ENCODE results near the gene ITPR2. TPM values are rescaled to one million over a fixed set of nuclear protein-coding genes. Genes with fewer than 3 reads are reported as not detected.

Gene ITPR2
- total and polyA plus RNA-seq, 2 of the 8 experiments (the other 6 are each of a cell fraction or from before 2014, with no cell fraction given): 4.1 to 48.3 TPM

DNA sequence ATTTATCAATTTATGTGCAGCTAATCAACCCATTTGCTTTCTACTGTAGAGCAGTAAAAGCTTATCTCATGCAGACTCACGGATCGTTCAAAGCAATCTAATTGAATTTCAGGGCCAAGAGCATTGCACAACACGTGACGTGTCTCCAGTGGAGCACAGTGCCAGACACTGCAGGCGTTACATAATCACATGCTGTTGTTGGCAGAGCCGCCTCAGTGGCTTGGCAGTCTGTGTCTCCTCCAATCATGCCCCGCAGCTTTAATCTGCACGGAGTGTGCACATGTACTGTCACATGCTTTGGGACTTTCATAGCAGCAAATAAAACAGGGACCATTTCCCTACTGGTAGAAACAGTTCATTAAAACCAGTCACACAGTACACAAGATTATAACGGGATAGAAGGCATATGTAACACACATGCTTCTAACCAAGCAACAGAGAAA lies 309.3 kb downstream of the ITPR2 start:
- H3K36me3 ChIP-seq (ENCODE audit: control insufficient read depth in 2 of 4, insufficient read depth in 4 of 4, low read length in 3 of 4): peaks cover 0 to 11% (median 5%) of the 10 kb centered on the region in 4 experiments; a peak in 3 of 8 replicates
- no peak overlapping the region for H4K8ac ChIP-seq (ENCODE audit: extremely low read depth, insufficient read depth, low read length)
- H3K14ac ChIP-seq (ENCODE audit: insufficient read length): no peak overlapping the region
- no peak overlapping the region for H4K91ac ChIP-seq (replicated peaks; ENCODE audit: insufficient read length, low read length)
- DNase-seq (ENCODE audit: low read depth in 1 of 2, low spot score in 2 of 2) (no peak), FAIRE-seq (no peak)
- H3K56ac ChIP-seq (replicated peaks; ENCODE audit: insufficient read length, low read depth, low read length): no peak overlapping the region
- H3K4me3 ChIP-seq (ENCODE audit: extremely low read depth in 1 of 4, insufficient read depth in 2 of 4, low read depth in 3 of 4, low read length in 4 of 4): no peak overlapping the region
- ChIA-PET CTCF (ENCODE audit: partially characterized antibody) (interaction anchor here (1.1 to 3.1 kb wide), 5 partner anchors 9 to 111 kb away, joined by 3 to 12 read pairs (median 3); no protein-coding TSS in a partner anchor), POLR2A (ENCODE audit: partially characterized antibody) (no interaction called here)
- H4K20me1 ChIP-seq (replicated peaks in 1 of 2; ENCODE audit: control insufficient read depth in 1 of 2, insufficient read depth in 2 of 2, low read length in 2 of 2): no peaks in the 10 kb centered on the region
- H3K27ac ChIP-seq (ENCODE audit: low read depth, low read length): no peak overlapping the region
- H3K9ac ChIP-seq (replicated peaks in 1 of 4; ENCODE audit: extremely low read depth in 1 of 4, low read depth in 3 of 4, low read length in 3 of 4): no peak overlapping the region
- no peaks in the 10 kb centered on the region for H3K27me3 ChIP-seq (replicated peaks in 1 of 4; ENCODE audit: control insufficient read depth in 3 of 4, extremely low read depth in 1 of 4, insufficient read depth in 3 of 4, low read length in 3 of 4)
- no peak overlapping the region for H2BK20ac ChIP-seq (ENCODE audit: low read length)
- no peak overlapping the region for H3K23ac ChIP-seq (ENCODE audit: insufficient read length)
- no peak overlapping the region for H2BK120ac ChIP-seq (replicated peaks; ENCODE audit: low read depth, low read length)
- H3K4me2 ChIP-seq (ENCODE audit: insufficient read depth in 1 of 2, low read depth in 2 of 2, low read length in 2 of 2): no peak overlapping the region
- peaks cover 0 to 2% (median 0%) of the 10 kb centered on the region in 4 experiments; a peak in 1 of 7 replicates for H3K4me1 ChIP-seq (replicated peaks in 1 of 4; ENCODE audit: control insufficient read depth in 3 of 4, insufficient read depth in 4 of 4, low read length in 3 of 4)
- no peak overlapping the region for H4K5ac ChIP-seq (ENCODE audit: insufficient read length, low read depth, low read length)
- H3K79me1 ChIP-seq (ENCODE audit: low read depth, low read length): no peaks in the 10 kb centered on the region
- H2BK5ac ChIP-seq (ENCODE audit: low read depth, low read length): no peak overlapping the region
- H3K79me2 ChIP-seq (ENCODE audit: control insufficient read depth in 1 of 2, insufficient read depth in 2 of 2, low read length in 2 of 2): no peaks in the 10 kb centered on the region
- H2AFZ ChIP-seq (ENCODE audit: low read length): no peak overlapping the region
- H3K23me2 ChIP-seq (ENCODE audit: low read depth, low read length): no peaks in the 10 kb centered on the region
- H3K4ac ChIP-seq (replicated peaks; ENCODE audit: insufficient read length, low read depth, low read length): no peak overlapping the region
- peaks cover 11 to 12% of the 10 kb centered on the region in 2 experiments; a peak in 3 of 4 replicates for H3K9me3 ChIP-seq (ENCODE audit: insufficient read depth in 2 of 2, low read depth in 1 of 2, low read length in 1 of 2)
- H2BK15ac ChIP-seq (ENCODE audit: low read length): no peak overlapping the region
- 93% methylated on average over 9 of the region's 9 CpGs; no CpG with 5 or more reads in 1 of the 2 experiments for WGBS, 2 experiments (ENCODE audit: extremely low coverage in 1 of 2, insufficient coverage in 1 of 2, insufficient read length in 1 of 2, insufficient replicate concordance in 2 of 2, low coverage in 1 of 2, low lambda C conversion rate in 2 of 2, missing lambda C conversion rate in 1 of 2)
- no peak overlapping the region for H3K18ac ChIP-seq (ENCODE audit: extremely low read depth, low read length)
- no peak overlapping the region for H2AK5ac ChIP-seq (ENCODE audit: low read depth, low read length)
- no peak overlapping the region for H2BK12ac ChIP-seq (ENCODE audit: low read depth, low read length)
- peak; percentile 40; the same call in 1 of the 2 replicates for TF ChIP-seq CEBPB (IDR thresholded peaks at IDR 0.05; ENCODE audit: low read depth, low read length)
